Measurements from ENCODE around the gene NT5C. TPM values are rescaled to one million over a fixed set of nuclear protein-coding genes. Genes with fewer than 3 reads are reported as not detected.

The NT5C gene
- total and polyA plus RNA-seq, 4 donors, result 13.6 to 27.2 (median 24.5) TPM

- no peak for DNase-seq (ENCODE audit: low spot score)
- no peak overlapping the region for H3K4me3 ChIP-seq (ENCODE audit: low read depth in 1 of 3, low read length in 3 of 3)
- H3K9me3 ChIP-seq (ENCODE audit: control insufficient read depth in 4 of 4, low read length in 3 of 4), result no peaks in the 10 kb centered on the region
- no peaks in the 10 kb centered on the region for H3K36me3 ChIP-seq (ENCODE audit: control insufficient read depth in 4 of 4, insufficient read depth in 3 of 4, low read depth in 1 of 4, low read length in 3 of 4)
- 89% methylated on average over 7 of the region's 7 CpGs for WGBS
- TF ChIP-seq RXRA (IDR thresholded peaks at IDR 0.05) (no peak), SP1 (IDR thresholded peaks at IDR 0.05) (no peak), FOXA2 (IDR thresholded peaks at IDR 0.05) (no peak), REST (IDR thresholded peaks at IDR 0.05) (no peak), HNF4G (IDR thresholded peaks at IDR 0.05) (no peak), YY1 (IDR thresholded peaks at IDR 0.05) (no peak), MAX (IDR thresholded peaks at IDR 0.05) (no peak), NR2F2 (IDR thresholded peaks at IDR 0.05) (no peak), FOXA1 (IDR thresholded peaks at IDR 0.05) (no peak), GABPA (IDR thresholded peaks at IDR 0.05 in 1 of 2, conservative IDR thresholded peaks at IDR 0.05 in 1 of 2) (no peak), ATF3 (IDR thresholded peaks at IDR 0.05) (no peak), ZBTB33 (IDR thresholded peaks at IDR 0.05) (no peak), HNF4A (conservative IDR thresholded peaks at IDR 0.05) (no peak), RAD21 (IDR thresholded peaks at IDR 0.05) (no peak), CTCF (IDR thresholded peaks at IDR 0.05; ENCODE audit: low read depth, low read length, missing input control) (no peak), JUND (IDR thresholded peaks at IDR 0.05) (no peak), TAF1 (conservative IDR thresholded peaks at IDR 0.05) (no peak), EGR1 (IDR thresholded peaks at IDR 0.05; ENCODE audit: low read depth in 2 of 2) (no peak)
- no peak overlapping the region for H3K27ac ChIP-seq (ENCODE audit: low read depth in 1 of 2, low read length in 2 of 2)
- no peaks in the 10 kb centered on the region for H3K27me3 ChIP-seq (ENCODE audit: control insufficient read depth in 4 of 4, insufficient read depth in 4 of 4, low read length in 3 of 4)
- H3K9ac ChIP-seq (ENCODE audit: low read depth in 1 of 2, low read length in 2 of 2), result no peak overlapping the region
- H3K4me1 ChIP-seq (ENCODE audit: control insufficient read depth in 4 of 4, insufficient read depth in 4 of 4, low read length in 3 of 4), result peaks cover 8 to 40% (median 29%) of the 10 kb centered on the region in 4 donors
Measured at GRCh38 chr17:75111777-75112335, 19.7 kb downstream of the NT5C start.

All from liver (tissue), 9 donors.